ENCODE results near the gene XPO6. TPM values are rescaled to one million over a fixed set of nuclear protein-coding genes. Genes with fewer than 3 reads are reported as not detected.

Gene XPO6
- total RNA-seq, 4 donors from 2014 or later = 45.7 to 104 (median 78.1) TPM

- 6 to 25% methylated on average over 11 to 38 of the region's 39 CpGs for WGBS, 2 donors
- intact Hi-C loops (cut with DNase I; ENCODE audit: low total_unique reads) = loop anchor here (10.0 kb wide), 1 partner anchor 368 kb away; no protein-coding TSS in a partner anchor
- no peak for DNase-seq (ENCODE audit: low spot score in 2 of 2)
- TF ChIP-seq POLR2A (IDR thresholded peaks at IDR 0.05) (no peak), CTCF (IDR thresholded peaks at IDR 0.05) (no peak)
- no peak overlapping the region for H3K4me3 ChIP-seq (ENCODE audit: low read depth, poor library complexity, severe bottlenecking)
These were observed 149.4 kb downstream of the XPO6 start for GRCh38 chr16:28062261-28062846.

DNA sequence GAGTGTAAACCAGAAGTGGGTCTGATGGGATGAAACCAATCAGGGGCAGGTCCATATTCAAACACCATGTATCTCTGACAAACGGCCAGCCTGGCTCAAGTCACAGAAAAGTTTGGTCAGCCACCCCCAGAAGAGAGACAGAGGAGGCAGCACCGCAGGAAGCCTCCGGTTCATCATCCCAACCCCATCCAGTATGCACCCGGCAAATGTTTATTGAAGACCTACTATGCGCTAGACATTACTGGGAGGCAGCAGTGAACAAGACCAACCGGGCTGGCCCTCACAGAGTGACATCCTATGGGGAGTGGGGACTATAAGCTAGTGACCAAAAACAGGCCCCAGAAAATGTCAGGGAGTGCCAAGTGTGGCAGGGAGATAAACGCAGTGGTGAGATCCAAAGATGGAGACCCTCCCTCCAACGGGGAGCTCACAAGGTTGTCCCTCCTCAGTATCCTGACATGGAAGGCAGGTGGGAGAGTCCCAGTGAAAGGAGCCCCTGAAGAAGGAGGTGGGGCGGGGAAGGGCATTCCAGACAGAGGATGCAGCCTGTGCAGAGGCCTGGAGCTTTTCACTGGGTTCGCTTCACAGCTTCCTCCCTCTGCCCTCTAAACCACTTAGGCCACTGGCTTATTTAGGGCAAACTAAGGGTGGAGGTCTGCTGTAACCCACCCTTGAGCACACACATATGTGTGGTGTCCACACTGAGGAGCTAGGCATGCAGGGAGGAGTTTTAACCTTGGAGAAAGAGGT is 150.2 kb downstream of the XPO6 start:
- no peak overlapping the region for H3K4me3 ChIP-seq (ENCODE audit: low read depth, poor library complexity, severe bottlenecking)
- intact Hi-C loops (cut with DNase I; ENCODE audit: low total_unique reads) = loop anchor here (10.0 kb wide), 1 partner anchor 367 kb away; no protein-coding TSS in a partner anchor
- TF ChIP-seq POLR2A (IDR thresholded peaks at IDR 0.05) = no peak
- no peak for TF ChIP-seq CTCF (IDR thresholded peaks at IDR 0.05)
- WGBS, 2 donors = 75 to 77% methylated on average over 10 of the region's 10 CpGs
- no peak for DNase-seq (ENCODE audit: low spot score in 2 of 2)

- no peak for TF ChIP-seq CTCF (IDR thresholded peaks at IDR 0.05)
- no peak for TF ChIP-seq POLR2A (IDR thresholded peaks at IDR 0.05)
- no peak overlapping the region for H3K4me3 ChIP-seq (ENCODE audit: low read depth, poor library complexity, severe bottlenecking)
- DNase-seq (ENCODE audit: low spot score in 2 of 2) = no peak
- WGBS, 2 donors = 29 to 36% methylated on average over 12 of the region's 12 CpGs
- intact Hi-C loops (cut with DNase I; ENCODE audit: low total_unique reads) = loop anchor here (10.0 kb wide), 1 partner anchor 365 kb away; no protein-coding TSS in a partner anchor
These were observed 151.8 kb downstream of the XPO6 start for GRCh38 chr16:28059841-28060575.

DNA sequence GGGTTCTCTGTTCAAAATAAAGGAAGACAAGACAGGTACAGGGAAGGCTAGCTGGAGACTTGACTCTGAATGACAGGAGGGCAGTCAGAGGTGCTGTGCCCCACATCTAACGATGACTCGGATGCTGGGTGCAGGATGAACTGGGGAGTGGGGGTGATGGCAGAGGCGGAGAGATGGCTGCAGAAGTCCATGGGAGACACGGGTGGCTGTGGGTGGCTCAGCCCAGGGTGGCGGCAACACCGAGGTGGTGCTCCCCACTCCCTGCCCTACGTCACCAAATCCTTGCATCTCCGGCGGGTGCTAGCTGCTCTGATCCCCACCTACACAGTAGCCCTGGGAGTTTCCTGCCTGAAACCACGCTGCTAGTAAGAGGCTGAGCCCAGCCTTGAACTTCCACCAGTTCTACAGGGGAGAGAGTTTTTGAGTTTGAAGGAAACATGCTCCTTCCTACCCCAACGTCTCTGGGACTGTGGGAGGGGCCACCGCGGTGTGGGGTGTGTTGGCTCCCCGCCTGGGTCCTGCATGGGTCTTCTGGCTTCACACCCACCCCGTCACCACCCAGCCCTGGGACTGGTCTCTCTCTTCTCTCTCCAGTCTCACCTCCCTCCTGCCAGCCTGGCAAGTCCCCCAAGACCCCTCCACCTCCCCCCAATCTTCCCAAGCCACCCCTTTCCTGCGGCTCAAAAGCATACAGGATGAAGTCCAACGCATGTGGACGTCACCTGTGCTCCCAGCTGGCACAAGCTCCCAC is 152.8 kb downstream of the XPO6 start:
- TF ChIP-seq CTCF (IDR thresholded peaks at IDR 0.05) (no peak), POLR2A (IDR thresholded peaks at IDR 0.05) (no peak)
- no peak for DNase-seq (ENCODE audit: low spot score in 2 of 2)
- WGBS, 2 donors = 60 to 61% methylated on average over 18 of the region's 18 CpGs
- no peak overlapping the region for H3K4me3 ChIP-seq (ENCODE audit: low read depth, poor library complexity, severe bottlenecking)
- intact Hi-C loops (cut with DNase I; ENCODE audit: low total_unique reads) = no loop called here

DNA sequence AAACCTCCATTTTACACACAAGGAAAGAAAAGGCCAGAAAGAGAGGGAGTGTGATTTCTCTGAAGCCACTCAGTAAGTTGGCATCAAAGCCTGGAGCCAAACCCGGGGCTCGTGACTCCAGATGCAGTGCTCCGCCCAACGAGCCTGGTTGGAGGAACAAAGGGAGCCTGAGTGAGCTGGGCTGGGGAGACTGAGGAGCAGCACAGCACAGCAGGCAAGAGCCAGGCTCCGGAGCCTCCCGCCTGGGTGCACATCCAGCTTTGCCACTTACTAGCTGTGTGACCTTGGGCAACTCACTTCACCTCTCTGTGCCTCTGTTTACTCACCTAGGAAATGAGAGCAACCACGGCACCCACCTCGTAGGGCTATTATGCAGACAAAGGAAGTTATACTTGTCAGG is 153.8 kb downstream of the XPO6 start:
- WGBS, 2 donors = 65 to 68% methylated on average over 8 of the region's 8 CpGs
- TF ChIP-seq POLR2A (IDR thresholded peaks at IDR 0.05) = no peak
- no peak for TF ChIP-seq CTCF (IDR thresholded peaks at IDR 0.05)
- intact Hi-C loops (cut with DNase I; ENCODE audit: low total_unique reads) = no loop called here
- no peak for DNase-seq (ENCODE audit: low spot score in 2 of 2)
- no peak overlapping the region for H3K4me3 ChIP-seq (ENCODE audit: low read depth, poor library complexity, severe bottlenecking)
